TTC549 (cell line): Measurements from ENCODE around the gene SRMS.
"Not testable (repeated sequence)": the region's sequence is repeated elsewhere in the genome, so short reads cannot be mapped to it uniquely, and the experiment has no call there.

ENCODE experiments used
- FAIRE-seq: peaks from 2 replicates; lab custom pipeline; 2012; peaks lifted over from hg19 to GRCh38; lab: Jason Lieb, UNC

The SRMS gene

DNA sequence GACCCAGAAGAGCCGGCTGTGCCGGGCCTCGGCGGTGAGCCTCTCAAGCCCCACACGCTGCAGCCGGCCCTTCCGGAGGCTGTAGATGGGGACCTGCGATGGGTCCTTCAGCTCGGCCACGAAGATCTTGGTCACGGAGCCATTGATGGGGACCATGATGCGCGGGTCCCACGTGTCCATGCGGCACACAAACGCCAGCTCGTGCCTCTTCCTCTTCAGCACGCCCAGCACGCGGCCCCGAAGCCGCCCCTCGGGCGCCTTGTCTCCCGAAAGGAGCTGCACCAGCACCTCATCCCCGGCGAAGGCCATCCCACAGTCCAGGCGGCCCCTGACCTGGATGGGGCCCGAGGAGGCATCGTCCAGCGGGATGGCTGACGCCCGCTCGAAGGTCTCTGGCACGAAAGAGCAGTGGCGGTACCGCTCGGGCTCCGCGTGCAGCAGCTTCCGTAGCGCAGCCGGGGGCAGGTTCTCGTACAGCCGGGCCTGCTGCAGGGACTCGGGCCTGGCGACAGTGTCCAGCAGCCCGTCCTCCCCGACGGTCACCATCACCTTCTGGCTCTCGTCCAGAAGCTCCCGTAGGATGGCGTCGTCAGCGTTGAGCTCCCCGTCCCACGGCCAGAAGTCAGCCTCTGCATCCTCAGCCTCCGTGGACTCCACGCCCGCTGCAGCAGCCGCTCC lies 17.6 kb upstream of the SRMS start:
- no peak for FAIRE-seq

DNA sequence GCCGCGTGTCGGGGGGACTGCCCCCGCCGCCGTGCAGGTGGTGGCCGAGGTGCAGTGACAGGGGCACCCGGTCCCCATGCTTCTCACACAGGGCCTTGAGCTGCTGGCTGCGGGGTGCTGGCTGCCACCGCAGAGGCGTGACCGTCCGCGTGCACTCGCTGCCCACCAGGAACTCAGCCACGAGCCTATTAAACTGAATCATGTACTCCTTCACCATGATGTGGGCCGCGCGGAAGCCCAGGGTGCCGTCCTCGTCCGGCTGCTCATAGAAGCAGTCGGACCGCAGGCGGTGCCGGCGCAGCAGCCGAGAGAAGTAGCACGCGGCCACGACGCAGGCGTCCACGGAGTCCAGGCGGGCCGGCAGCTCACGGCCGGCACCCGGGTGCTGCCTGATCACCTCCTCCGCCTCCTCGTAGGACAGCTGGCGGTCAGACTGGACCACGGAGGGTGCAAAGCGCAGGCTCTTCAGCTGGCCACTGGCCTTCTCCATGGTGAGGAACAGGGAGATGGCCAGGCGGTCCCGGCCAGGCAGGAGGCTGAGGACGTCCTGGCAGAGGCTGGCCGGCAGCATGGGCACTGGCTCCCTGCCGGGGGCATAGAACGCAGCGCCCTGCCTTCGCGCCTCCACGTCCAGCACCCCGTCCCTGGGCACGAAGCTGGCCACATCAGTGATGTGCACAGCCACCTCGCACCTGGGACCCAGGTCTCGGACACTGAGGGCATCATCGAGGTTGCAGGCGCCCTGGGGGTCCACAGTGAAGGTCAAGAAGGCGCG lies 16.7 kb upstream of the SRMS start:
- FAIRE-seq: no peak

DNA sequence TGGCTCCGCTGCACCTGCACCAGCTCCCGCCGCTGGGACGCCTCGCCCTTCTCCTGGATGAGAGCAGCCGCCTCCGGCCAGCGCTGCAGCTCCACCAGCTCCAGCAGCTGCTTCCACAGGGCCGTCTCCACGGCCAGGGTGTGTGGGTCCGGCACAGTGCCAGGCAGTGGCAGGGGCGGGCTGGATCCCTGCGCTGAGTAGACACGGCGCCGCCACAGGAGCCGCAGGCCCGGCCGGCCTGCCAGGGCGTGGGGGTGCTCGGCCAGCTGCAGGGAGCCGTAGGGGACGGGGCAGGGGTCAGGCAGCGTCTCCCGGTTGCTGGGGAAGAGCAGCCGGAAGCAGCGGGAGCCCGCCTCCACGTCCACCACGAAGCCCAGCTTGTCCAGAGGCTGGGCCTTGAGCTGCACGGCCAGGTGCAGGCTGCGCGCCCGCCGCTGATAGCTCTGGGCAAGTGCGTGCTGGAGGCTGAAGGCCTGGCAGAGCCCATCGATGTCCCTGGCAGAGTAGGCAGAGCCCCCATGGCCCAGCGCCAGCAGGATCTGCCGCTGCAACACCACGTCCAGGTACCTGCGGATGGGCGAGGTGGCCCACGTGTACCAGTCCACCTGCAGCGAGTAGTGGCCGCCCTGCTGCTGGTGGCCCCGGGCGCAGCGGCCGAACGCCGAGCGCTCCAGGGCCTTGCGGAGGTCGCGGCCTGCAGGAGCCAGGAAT lies 15.8 kb upstream of the SRMS start:
- no peak for FAIRE-seq

DNA sequence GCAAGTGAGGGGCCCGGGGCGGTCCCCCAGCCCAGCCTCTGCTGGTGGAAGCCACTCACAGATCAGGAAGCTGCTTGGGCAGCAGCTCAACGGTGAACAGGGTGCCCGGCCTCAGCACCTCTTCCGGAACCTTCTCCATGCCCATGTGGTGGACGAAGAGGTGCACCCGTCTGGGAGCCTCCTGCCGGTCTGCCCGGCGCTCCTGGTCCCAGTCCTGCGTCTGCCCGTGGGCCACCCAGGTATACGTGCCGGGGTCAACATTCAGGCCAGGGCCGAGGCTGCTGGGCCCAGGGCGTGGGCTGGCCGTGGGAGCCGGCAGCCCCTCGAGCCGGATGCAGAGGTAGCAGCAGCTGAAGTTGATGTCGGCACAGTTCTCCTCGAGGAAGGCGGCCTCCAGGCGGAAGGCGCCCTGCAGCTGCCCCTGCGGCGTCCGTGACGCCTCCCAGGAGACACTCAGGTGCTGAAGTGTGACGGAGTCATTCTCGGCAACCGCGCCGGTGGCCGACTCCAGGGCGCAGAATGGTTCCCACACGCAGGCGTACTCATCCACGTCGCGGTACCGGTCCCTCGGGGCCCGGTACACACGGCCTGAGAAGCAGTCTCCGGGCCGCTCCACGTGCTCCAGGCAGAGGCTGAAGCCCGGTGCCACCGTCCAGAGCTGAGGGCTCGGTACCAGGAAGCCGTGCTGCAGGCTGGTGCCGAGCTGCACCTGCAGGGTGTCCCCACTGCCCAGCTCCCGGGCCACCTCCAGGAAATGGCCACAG lies 15.1 kb upstream of the SRMS start:
- FAIRE-seq: no peak

DNA sequence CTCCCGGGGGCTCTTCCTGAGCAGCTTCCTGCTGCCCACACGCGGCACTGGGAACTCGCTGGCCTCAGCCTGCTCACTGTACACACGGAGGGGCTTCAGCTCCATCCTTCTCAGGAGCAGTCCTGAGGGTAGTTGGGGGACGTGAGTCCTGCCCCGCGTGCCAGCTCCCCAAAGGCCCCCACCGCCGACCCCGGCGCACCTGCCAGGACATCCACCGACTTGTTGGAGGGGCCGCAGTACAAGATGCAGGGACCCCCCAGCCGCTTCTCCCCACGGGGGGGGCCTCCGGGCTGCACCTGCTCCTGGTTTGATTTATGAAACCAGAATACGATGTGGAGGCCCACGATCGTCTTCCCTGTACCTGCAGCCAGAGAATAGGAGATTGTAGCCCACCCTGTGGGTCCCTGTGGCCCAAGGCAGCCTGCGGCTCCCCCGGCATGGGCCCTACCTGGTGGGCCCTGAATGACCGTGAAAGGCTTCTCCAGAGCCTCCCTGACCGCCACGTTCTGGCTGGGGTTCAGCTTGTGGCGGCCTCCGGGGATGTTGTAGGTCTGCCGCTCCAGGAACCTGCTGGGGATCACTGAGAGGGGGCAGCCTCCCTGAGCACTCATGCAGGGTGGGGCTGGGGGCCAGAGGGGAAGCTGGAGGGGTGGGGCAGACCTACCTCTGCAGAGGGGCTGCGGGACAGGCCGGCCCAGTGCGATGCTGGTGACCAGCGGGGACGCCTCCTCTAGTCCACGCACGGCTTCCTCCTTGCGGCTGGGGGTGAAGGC lies 14.3 kb upstream of the SRMS start:
- FAIRE-seq: no peak

DNA sequence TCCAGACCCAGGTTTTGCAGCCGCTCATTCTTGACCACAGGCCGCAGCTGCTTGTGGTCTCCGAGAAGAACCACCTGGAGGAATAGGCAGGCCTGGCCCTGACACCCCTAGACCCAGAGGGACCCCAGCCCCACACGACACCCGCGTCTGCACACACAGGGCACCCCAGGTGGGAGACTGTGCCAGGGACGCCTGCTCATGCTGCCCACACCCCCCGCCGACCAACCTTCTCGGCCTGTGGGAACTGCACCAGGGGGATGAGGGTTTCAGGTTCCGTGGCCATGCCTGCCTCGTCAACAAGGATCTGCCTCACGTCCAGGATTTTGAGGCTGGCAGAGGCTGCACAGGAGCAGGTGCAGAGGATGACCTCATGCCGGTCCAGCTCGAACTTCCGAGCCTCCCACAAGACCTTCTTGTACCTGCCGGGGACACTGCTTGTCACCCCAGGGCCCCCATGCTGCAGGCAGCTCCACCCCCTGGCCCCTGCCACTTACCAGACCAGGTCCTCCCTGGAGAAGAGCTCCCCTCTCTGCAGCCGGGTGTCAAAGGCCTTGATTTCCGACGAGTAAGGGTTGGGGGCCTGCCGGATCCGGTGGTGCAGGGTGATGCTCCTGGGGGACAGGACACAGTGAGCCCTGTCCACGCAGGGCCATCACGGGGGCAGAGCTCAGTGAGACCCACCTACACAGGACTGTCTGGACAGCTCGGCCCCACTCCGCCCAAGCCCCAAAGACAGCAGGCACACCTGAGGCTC lies 13.5 kb upstream of the SRMS start:
- no peak for FAIRE-seq

DNA sequence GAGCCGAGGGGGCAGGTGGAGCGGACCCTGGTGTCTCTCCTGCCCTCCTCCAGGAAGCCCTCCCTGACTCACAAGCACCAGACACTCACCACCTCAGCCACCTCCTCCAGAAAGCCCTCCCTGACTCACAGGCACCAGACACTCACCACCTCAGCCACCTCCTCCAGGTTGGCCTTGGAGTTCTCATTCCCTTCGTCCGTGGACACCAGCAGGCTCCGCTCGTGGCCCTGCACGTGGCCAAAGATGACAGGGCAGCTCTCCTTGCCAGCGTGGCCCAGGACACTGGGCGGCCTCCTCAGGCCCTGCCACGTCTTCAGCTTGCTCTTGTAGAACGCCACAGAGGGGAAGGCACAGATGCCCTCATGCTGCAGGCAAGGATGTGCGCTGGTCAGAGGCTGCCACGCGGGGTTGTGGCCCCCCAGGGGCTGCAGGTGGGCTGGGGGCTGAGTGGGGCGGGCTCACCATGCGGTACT lies 12.8 kb upstream of the SRMS start:
- no peak for FAIRE-seq

DNA sequence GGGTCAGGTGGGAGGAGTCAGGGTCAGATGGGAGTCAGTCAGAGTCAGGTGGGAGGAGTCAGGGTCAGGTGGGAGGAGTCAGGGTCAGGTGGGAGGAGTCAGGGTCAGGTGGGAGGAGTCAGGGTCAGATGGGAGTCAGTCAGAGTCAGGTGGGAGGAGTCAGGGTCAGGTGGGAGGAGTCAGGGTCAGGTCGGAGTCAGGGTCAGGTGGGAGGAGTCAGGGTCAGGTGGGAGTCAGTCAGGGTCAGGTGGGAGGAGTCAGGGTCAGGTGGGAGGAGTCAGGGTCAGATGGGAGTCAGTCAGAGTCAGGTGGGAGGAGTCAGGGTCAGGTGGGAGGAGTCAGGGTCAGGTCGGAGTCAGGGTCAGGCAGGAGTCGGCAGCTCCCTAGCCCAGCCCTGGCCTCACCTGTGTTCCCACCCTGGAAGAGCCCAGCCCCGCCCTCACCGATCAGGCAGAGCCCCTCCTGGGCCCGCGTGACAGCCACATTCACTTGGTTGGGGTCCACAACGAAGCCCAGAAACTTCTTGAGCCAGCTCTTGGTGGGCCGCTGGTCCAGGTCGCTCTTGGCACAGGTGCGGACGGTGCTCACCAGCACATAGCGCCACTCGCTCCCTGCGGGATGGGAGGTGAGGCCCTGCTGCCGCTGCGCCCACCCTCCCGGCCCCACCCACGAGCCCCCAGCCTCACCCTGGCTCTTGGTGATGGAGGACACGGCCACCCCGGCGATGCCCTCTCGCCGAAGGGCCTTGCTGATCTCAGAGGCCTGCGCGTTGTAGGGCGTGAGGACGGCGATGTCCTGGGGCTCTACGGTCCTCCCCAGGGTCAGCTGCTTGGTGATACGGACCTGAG lies 12.2 kb upstream of the SRMS start:
- not testable (repeated sequence) for FAIRE-seq

DNA sequence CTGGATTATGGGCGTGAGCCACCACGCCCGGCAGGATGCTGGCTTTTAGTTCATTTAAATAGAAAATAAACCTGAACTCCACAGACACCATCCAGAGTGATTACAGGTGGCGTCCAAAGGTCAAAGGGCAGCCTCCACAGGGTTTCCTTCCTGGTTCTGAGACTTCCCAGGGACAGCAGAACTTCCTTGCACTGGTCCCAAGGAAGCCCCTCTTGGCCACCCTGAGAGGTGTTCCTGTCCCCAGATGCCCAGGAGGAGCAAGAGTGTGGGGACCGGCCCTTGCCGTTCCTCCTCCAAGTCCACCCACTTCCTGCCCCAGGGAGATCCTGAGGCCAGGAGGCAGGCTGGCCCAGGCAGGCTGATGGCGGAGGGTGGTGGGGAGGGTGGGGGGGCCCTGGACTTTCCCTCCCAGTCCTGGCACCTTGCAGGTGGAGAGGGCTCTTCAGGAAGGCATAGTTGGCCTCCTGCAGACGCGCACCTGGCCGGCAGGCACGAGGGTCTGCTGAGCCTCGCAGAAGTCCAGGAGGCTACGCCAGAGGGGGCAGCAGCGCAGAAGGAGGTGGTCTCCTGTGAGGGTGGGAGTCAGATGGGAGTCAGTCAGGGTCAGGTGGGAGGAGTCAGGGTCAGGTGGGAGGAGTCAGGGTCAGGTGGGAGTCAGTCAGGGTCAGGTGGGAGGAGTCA lies 11.4 kb upstream of the SRMS start:
- FAIRE-seq: no peak

DNA sequence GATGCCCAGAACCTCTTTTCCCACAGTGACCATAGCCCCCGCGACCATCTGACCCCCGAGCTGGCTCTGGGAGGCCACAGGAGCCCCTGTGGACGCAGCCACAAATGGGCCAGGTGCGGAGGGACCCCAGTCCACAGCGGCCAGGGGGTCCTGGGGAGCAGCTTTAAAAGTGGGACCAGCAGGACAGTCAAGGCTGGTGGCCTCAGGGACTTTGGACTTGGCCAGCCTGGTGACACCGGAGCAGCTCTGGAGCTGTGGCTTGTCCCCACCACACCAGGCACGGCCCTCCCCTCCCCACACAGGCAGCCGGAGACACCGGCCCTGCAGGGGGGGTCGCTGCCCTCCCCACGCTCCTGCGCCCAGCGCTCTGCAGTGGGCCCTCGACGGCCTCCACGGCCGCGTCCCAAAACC lies 9.9 kb upstream of the SRMS start:
- no peak for FAIRE-seq

DNA sequence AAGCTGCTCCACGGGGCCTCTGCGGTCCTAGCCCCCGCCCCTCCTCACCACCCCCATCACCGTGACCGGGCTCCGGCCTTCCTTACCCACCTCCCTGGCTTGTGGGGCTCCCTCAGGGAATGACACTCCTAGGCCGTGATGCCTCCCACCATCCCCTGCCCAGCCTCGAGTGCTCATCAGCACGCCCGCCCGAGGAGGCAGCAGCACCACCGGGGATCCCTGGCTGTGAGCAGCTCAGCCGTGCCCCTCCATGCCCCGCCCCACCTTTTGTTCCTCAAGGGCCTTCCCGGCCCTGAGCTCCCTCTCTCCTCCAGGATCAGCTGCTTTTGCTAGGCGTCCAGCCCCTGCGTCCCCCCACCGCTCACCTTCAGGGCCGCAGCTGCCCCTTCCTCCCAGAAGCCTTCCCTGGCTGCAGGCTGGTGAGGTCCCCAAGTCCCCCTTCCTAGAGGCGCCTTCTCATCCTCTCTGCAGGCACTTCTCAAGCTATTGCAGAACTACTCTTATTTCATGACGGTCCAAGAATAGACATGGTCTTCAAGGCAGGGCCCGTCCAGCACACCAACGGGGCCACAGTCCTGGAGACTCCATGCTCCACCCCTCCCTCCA lies 9.4 kb upstream of the SRMS start:
- FAIRE-seq: no peak

DNA sequence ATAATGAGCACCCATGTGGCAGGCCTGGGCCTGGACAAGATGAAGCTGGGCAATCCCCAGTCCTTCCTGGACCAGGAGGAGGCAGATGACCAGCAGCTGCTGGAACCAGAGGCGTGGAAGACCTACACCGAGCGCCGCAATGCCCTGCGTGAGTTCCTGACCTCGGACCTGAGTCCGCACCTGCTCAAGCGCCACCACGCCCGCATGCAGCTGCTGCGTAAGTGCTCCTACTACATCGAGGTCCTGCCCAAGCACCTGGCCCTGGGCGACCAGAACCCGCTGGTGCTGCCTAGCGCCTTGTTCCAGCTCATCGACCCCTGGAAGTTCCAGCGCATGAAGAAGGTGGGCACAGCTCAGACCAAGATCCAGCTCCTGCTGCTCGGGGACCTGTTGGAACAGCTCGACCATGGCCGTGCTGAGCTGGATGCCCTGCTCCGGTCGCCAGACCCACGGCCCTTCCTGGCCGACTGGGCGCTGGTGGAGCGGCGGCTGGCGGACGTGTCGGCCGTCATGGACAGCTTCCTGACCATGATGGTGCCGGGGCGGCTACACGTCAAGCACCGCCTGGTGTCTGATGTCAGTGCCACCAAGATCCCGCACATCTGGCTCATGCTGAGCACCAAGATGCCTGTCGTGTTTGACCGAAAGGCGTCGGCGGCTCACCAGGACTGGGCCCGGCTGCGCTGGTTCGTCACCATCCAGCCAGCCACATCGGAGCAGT lies 8.3 kb upstream of the SRMS start:
- FAIRE-seq: no peak

DNA sequence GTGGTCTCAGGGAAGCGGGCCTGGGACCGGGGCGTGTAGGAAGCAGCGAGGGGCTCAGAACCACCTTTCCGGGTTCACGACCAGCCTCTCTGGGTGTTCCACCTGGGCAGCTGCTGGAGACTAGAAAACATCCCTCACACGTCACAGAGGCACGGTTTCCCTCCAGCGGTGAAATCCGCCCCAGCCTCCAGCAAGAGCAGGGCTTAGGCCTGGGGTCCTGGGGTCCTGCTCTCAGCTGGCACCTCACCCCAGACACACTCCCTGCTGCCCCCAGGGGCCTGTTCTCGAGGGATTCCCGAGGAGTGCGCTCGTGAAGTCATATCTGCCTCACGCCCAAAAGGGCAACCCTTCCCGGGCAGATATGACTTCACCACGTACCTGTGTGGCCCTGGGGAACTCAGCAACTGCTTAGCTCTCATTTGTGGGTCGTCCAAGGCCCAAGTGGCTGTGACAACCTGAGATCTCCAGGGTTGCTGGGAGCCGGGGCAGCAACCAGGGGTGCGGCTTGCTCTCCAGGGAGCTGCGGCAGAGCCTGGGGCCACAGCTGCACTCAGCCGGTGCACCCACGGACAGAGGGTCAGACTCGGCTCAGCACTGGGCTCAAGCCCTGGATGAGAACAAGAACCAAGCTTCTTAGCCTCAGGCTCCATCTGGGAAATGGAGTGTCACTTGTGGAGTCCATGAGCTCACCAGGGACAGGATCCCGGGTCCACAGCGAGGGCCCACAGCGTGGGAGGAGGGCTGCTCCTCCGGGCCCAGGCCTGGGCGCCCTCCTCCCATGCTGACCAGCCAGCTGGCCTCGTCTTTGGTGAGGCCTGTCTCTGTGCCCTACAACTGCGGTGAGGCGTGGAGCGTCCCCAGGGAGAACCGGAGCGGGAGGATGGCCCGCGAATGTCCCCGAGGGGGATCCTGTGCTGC lies 7.1 kb upstream of the SRMS start:
- no peak for FAIRE-seq

DNA sequence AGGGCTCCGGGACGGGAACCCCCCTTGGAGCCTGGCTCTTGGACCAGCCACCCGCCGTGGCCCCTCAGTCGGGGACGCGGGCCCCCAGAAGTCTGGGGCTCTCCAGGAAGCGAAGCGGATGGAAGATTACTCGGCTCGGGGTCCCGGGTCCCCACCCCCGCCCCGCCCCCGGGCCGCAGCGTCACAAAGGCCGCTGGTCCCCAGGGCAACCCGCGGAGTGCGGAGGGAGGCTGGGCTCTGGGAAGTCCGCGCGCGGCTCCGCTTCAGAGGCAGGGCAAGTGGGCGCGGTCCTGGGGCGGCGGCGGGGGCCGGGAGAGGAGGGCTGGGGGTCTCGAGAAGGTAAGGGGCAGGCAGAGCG lies 6.4 kb upstream of the SRMS start, which contains the start of gene FNDC11:
Gene FNDC11, plus strand, starts transcription at position 227 of the 358 bp plus-strand sequence. CDS start 1,505 bp downstream, outside the sequence.
- no peak for FAIRE-seq

DNA sequence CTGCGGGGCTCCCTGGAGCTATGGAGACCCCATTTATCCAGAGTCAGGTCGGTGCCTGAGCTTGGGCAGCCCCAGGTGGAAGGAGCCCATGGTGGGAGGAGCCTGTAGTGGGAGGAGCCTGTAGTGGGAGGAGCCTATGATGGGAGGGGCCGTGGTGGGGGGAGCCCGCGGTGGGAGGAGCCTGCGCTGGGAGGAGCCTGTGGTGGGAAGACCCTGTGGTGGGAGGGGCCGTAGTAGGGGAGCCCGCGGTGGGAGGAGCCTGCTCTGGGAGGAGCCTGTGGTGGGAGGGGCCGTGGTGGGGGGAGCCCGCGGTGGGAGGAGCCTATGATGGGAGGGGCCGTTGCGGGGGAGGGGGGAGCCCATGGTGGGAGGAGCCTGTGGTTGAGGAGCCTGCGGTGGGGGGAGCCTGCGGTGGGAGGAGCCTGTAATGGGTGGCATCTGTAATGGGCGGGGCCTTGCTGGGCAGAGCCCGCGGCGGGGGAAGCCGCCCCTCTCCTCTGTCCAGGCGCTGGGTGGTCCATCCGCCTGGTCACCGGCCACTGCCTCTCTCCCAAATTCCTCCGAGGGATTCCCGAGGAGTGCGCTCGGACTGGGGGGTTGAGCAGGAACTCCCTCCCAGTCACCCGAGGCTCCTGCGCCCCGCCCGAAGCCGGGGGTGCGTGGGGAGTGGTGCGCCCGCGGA lies 5.8 kb upstream of the SRMS start:
- FAIRE-seq: no peak

DNA sequence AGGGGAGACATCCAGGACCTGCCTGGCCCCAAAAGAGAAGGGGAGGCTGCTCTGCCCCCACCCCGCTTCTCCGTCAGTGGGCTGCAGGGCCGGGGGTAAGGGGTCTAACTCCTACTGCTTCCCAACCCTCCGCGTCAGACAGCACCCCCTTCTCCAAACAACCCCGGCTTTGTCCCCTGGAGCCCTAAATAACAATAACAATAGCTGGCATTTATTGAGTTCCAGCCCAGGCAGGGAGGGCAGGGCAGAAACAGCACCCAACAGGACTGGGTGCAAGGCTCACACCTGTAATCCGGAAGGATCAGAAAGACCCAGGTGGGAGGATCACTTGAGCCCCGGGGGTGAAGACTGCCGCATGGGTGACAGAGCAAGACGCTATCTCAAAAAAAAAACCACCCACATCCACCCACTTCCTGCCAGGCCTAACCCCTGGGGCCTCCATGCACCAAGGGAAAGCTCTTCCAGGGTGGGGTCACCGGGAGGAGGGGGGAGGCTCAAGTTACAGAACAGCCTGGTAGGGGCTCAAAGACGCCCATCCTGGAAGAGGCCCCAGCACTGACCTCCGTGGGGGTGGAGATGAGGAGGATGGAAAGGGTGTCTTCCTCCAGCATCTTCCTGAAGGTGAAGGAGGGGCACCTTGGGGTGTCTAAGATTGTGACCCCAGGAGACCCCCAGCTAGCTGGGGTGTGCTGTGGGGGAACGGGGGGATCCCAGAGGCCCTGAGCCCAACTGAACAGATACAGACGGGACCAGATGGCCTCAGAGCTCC lies 5.1 kb upstream of the SRMS start:
- no peak for FAIRE-seq
